ENCODE measurements around the gene ZBTB48.

The ZBTB48 gene

GRCh38 chr1:6612641-6613360 is 33.0 kb downstream of the ZBTB48 start:
- DNase-seq (ENCODE audit: low read depth in 2 of 2, low spot score in 1 of 2) = no peak

- peak; percentile 99 for DNase-seq (ENCODE audit: low read depth in 2 of 2, low spot score in 1 of 2)
These were observed 33.7 kb downstream of the ZBTB48 start, which contains the start of gene PHF13 for GRCh38 chr1:6613361-6614018. TSS of gene PHF13 (plus strand) at chr1:6613731. CDS start at chr1:6614067, 336 bp downstream.

GRCh38 chr1:6614019-6614928 is 34.5 kb downstream of the ZBTB48 start:
- DNase-seq (ENCODE audit: low read depth in 2 of 2, low spot score in 1 of 2) = no peak

- no peak for DNase-seq (ENCODE audit: low read depth in 2 of 2, low spot score in 1 of 2)
These were observed 35.4 kb downstream of the ZBTB48 start for GRCh38 chr1:6614929-6615785.

- DNase-seq (ENCODE audit: low read depth in 2 of 2, low spot score in 1 of 2) = no peak
These were observed 39.3 kb downstream of the ZBTB48 start for GRCh38 chr1:6619045-6619444.

GRCh38 chr1:6621429-6622391 is 41.9 kb downstream of the ZBTB48 start:
- no peak for DNase-seq (ENCODE audit: low read depth in 2 of 2, low spot score in 1 of 2)

- no peak for DNase-seq (ENCODE audit: low read depth in 2 of 2, low spot score in 1 of 2)
These were observed 42.8 kb downstream of the ZBTB48 start for GRCh38 chr1:6622396-6623152.

- no peak for DNase-seq (ENCODE audit: low read depth in 2 of 2, low spot score in 1 of 2)
These were observed 43.6 kb downstream of the ZBTB48 start for GRCh38 chr1:6623269-6623965.

- DNase-seq (ENCODE audit: low read depth in 2 of 2, low spot score in 1 of 2) = peak; percentile 79 to 80
These were observed 45.2 kb downstream of the ZBTB48 start, which contains the start of gene THAP3 for GRCh38 chr1:6624710-6625583. TSS of gene THAP3 (plus strand) at chr1:6624868. CDS start at chr1:6625219, 351 bp downstream.

- no peak for DNase-seq (ENCODE audit: low read depth in 2 of 2, low spot score in 1 of 2)
These were observed 45.9 kb downstream of the ZBTB48 start for GRCh38 chr1:6625584-6626149.

- no peak for DNase-seq (ENCODE audit: low read depth in 2 of 2, low spot score in 1 of 2)
These were observed 47.2 kb downstream of the ZBTB48 start for GRCh38 chr1:6627031-6627430.

GRCh38 chr1:6627841-6628545 is 48.2 kb downstream of the ZBTB48 start:
- no peak for DNase-seq (ENCODE audit: low read depth in 2 of 2, low spot score in 1 of 2)

GRCh38 chr1:6628971-6629479 is 49.2 kb downstream of the ZBTB48 start:
- DNase-seq (ENCODE audit: low read depth in 2 of 2, low spot score in 1 of 2) = no peak

GRCh38 chr1:6630027-6630426 is 50.2 kb downstream of the ZBTB48 start:
- no peak for DNase-seq (ENCODE audit: low read depth in 2 of 2, low spot score in 1 of 2)

GRCh38 chr1:6631058-6631457 is 51.3 kb downstream of the ZBTB48 start:
- DNase-seq (ENCODE audit: low read depth in 2 of 2, low spot score in 1 of 2) = no peak

All from stimulated activated CD8-positive, alpha-beta memory T cell treated with anti-CD3 and anti-CD28 coated beads, Interleukin-4, amount 100 ng/mL, for 1 hour (primary cell).